DND-41 (cell line): ENCODE data around the gene HADH.

ENCODE experiments used
- EZH2 ChIP-seq: IDR thresholded peaks from 3 replicates; pipeline ENCODE4 v1.6.1; 2012; ENCODE audit warnings: borderline replicate concordance, low read depth, mild to moderate bottlenecking, moderate library complexity, low read length, inconsistent platforms; ENCODE audit not compliant: severe bottlenecking
- TF ChIP-seq, protein P1 (sequence below): IDR thresholded peaks from 2 replicates; pipeline ENCODE4 v1.5.1; 2012; ENCODE audit warnings: borderline replicate concordance, low read length, moderate library complexity, mild to moderate bottlenecking; ENCODE audit not compliant: poor library complexity, severe bottlenecking; ENCODE audit errors: extremely low read depth

DNA sequence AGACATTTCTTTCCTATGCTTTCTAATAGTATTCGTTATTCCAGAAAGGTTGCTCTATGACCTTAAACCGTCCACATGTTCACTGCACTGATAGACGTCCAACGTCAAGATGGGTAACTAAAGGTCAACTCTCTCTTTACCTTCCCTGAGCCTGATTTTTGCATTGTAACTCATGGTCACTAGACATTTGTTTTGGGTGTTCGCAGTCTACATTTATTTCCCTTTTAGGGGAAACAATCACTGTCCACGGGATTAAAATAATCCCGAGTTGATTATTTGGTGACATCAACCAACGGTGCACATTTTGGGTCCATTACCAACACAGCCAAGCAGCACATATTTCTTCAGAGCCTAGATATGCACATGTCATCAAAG, 540 bp upstream of the HADH start:
- TF ChIP-seq, protein P1, sequence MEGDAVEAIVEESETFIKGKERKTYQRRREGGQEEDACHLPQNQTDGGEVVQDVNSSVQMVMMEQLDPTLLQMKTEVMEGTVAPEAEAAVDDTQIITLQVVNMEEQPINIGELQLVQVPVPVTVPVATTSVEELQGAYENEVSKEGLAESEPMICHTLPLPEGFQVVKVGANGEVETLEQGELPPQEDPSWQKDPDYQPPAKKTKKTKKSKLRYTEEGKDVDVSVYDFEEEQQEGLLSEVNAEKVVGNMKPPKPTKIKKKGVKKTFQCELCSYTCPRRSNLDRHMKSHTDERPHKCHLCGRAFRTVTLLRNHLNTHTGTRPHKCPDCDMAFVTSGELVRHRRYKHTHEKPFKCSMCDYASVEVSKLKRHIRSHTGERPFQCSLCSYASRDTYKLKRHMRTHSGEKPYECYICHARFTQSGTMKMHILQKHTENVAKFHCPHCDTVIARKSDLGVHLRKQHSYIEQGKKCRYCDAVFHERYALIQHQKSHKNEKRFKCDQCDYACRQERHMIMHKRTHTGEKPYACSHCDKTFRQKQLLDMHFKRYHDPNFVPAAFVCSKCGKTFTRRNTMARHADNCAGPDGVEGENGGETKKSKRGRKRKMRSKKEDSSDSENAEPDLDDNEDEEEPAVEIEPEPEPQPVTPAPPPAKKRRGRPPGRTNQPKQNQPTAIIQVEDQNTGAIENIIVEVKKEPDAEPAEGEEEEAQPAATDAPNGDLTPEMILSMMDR = no peak
- TF ChIP-seq EZH2 = no peak
